GM21515 (cell line): ENCODE measurements around the gene EIF1AD.
"Not testable (repeated sequence)": the region's sequence is repeated elsewhere in the genome, so short reads cannot be mapped to it uniquely, and the experiment has no call there.

Experiments used
- ATAC-seq: cut with Tn5 transposase; IDR thresholded peaks from one replicate; pipeline ENCODE4 v1.9.1; 2021; ENCODE audit not compliant: unreplicated experiment

Gene EIF1AD

GRCh38 chr11:66001942-66002647, at the start of gene EIF1AD, which contains the start of gene BANF1:
Gene EIF1AD, minus strand, starts transcription at chr11:66002157. Its CDS starts 1,768 bp downstream, at chr11:66000389.
Gene BANF1, plus strand, starts transcription at chr11:66002503. Its CDS starts 748 bp downstream, at chr11:66003251.
- ATAC-seq: peak; percentile 69

- ATAC-seq: no peak
Observed at GRCh38 chr11:66051371-66051765, 49.4 kb upstream of the EIF1AD start.

GRCh38 chr11:66050581-66051231, 48.7 kb upstream of the EIF1AD start:
- ATAC-seq: no peak

- ATAC-seq: no peak
Observed at GRCh38 chr11:66048547-66049323, 46.8 kb upstream of the EIF1AD start, which contains the start of gene GAL3ST3. Gene GAL3ST3, minus strand, starts transcription at chr11:66049161. Its CDS starts 3,746 bp downstream, at chr11:66045415.

GRCh38 chr11:66047541-66048365, 45.8 kb upstream of the EIF1AD start:
- ATAC-seq: no peak

- ATAC-seq: no peak
Observed at GRCh38 chr11:66046901-66047300, 44.9 kb upstream of the EIF1AD start.

- no peak for ATAC-seq
Observed at GRCh38 chr11:66045177-66045639, 43.3 kb upstream of the EIF1AD start.

- ATAC-seq: no peak
Observed at GRCh38 chr11:66044757-66045156, 42.8 kb upstream of the EIF1AD start.

- ATAC-seq: no peak
Observed at GRCh38 chr11:66042996-66043906, 41.3 kb upstream of the EIF1AD start.

- ATAC-seq: no peak
Observed at GRCh38 chr11:66042227-66042995, 40.5 kb upstream of the EIF1AD start.

- ATAC-seq: no peak
Observed at GRCh38 chr11:66039765-66040164, 37.8 kb upstream of the EIF1AD start.

GRCh38 chr11:66037327-66037726, 35.4 kb upstream of the EIF1AD start:
- no peak for ATAC-seq

GRCh38 chr11:66036334-66036710, 34.4 kb upstream of the EIF1AD start:
- no peak for ATAC-seq

GRCh38 chr11:66035653-66036333, 33.8 kb upstream of the EIF1AD start:
- no peak for ATAC-seq

- no peak for ATAC-seq
Observed at GRCh38 chr11:66032957-66033735, 31.2 kb upstream of the EIF1AD start.

GRCh38 chr11:66026017-66026529, 24.1 kb upstream of the EIF1AD start, which contains the start of gene CATSPER1:
Gene CATSPER1, minus strand, starts transcription at chr11:66026479. Its CDS starts 100 bp downstream, at chr11:66026379.
- ATAC-seq: no peak

GRCh38 chr11:66023186-66023440, 21.2 kb upstream of the EIF1AD start:
- ATAC-seq: not testable (repeated sequence)
